Measurements from ENCODE around the gene AATF.

Gene AATF

DNA sequence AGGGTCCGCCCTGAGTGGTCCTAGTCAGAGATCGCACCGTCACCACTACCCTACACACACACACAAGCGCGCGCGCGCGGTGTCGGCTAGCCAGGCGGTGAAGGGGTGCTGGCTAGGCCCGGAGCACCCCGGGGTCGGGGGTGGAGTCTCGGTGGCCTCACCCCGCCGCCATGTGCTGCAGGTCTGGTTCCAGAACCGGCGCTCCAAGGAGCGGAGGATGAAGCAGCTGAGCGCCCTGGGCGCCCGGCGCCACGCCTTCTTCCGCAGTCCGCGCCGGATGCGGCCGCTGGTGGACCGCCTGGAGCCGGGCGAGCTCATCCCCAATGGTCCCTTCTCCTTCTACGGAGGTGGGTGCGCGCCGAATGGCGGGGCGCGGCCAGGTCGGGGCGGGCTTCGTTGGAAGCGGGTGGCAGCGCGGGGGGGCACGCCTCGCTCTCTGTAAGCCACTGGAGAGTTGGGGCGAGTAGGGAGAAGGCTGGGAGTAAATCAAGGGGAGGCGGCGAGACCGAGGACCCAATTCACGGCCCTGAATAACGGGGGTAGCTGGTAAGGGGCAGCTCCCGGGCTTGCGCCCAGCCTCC, 6.6 kb upstream of the AATF start:
- no peak for DNase-seq

GRCh38 chr17:36942631-36943125, 6.1 kb upstream of the AATF start:
- DNase-seq = no peak

- no peak for DNase-seq
Observed at GRCh38 chr17:36943250-36944191, 5.2 kb upstream of the AATF start.

DNA sequence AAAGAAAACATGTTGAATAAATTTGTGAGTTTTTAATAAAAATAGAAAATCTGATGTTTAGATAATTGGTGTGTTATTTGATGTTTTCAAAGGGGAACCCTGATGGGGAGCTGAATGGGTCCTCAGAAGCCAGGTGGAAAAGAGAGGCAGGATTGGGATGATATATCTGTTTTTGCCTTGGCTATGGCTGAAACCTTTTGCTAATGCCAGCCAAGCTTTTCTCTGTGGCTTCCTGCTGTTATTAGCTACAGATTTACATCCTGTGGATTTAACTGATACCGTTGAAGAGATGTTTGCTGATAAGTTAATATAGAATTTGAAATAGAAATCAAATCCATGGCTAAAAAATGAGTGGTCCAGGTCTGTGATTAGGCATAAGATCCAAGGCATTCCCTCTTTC, 4.2 kb upstream of the AATF start:
- DNase-seq = no peak

DNA sequence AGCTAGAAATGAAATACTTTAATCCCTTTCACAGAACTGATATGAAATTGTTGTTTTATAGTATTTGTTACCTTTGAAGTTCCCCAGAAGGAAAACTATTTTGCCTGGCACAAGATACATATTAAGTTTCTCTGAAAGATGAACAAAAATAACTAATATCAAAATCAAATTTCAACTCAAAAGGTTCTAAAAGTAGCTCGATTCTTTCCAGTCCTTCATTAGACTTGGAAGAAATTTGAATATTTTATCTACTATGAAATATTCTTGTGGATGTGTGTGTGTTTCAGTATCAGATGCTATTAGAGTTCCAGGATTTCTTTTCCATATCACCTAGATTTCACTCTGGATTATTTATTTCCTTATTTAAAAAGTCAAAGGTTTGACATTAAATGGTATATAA, 3.6 kb upstream of the AATF start:
- no peak for DNase-seq

DNA sequence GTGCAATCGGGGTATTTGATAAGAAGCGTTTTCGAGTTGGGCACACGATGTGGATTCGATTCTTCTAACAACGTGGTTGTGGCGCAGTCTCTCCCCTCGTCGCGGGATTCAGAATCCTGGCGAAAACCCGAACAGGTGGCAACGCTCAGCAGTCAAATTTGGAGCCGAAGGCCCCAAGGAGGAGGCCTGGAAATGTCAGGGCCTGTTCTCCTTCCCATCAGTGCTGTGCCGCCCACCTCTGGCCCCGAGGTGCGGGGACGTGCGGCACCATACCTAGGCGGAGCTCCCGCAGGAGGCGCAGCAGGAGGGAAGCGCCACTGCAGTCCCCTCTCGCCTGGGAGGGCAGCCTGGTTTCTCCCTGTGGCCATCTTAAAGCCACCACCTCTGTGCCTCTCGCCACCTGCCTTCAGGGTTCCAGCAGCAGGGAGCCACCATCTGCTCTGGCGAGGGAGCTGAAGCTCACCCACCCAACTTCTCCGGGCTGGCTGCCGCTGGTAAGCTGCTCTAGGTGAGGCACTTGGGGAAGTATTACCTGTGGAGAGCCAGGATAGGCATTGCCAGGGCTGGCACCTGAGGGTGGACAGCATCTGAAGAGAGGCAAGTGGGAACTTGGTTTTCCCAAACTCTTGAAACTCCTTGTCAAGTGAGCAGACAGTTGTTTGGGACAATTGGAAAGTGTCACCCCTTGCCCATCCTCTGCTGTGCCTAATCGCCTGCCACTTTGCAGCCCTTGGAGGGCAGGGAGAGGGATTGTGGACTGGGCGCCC, 2.6 kb upstream of the AATF start:
- DNase-seq = no peak

DNA sequence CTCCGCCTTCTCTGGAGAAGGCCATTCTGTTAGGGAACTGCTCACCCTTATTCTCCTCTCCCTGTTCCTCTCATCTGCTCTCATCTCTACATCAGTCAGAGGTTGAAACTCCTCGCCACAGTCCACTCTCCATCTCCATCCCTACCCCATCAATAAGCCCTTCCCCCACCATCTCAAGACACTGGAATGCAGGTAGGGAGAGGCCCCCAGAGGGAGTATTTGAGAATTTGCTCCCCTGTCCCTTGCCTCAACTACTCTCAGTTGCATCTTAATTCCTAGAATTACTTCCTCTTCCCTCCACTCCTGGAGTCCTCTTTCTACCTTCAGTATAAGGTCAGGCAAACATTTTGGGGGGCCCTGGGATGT, 2.0 kb upstream of the AATF start:
- no peak for DNase-seq

DNA sequence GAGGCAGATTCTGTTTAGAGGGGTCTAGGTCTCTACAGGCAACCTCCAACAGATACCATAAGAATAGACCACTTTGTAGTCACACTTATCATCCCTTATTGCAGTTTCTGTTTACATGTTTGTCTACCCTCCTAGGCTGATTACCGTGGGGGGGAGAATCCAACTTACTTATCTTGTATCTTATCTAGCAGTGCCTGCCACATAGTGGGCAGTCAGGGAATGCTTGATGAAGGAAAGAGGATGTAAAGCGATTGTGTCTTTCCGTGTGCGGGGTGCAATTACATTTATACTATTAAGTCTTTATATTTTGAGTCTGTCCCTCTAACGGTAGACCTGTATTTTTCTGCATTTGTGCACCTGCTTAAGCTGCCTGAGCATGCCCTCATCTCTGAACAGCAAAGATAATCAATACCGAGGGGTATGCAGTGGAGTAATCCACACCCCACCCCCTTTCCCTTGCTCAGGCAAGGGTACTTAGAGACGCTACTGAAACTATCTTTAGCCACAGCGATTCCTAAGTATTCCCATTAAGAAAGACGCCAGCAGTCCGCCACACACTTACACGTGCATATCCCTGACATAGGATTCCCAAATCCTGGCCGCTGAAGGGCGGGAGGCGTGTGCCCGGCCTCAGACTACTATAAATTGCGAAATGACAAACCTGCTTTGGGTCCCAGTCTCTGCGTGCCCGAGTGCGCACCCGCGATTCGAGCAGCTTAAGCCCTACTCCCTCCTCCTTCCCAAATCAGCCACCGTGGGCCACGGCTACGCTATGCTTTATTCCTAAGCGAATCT, 635 bp upstream of the AATF start:
- no peak for DNase-seq

GRCh38 chr17:36949461-36949927, 740 bp downstream of the AATF start:
- DNase-seq = no peak

DNA sequence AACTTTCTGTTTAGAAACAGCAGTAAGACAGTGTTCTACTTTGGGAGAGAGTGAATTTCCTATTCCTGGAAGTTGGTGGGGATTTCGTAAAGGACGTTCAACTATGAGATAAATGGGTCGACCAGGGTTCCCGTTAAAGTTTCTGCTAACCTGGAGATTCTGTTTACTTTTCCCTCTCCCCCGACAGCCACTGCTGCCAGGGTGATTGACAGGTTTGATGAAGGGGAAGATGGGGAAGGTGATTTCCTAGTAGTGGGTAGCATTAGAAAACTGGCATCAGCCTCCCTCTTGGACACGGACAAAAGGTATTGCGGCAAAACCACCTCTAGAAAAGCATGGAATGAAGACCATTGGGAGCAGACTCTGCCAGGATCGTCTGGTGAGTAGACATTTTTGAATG, 1.3 kb downstream of the AATF start:
- no peak for DNase-seq

DNA sequence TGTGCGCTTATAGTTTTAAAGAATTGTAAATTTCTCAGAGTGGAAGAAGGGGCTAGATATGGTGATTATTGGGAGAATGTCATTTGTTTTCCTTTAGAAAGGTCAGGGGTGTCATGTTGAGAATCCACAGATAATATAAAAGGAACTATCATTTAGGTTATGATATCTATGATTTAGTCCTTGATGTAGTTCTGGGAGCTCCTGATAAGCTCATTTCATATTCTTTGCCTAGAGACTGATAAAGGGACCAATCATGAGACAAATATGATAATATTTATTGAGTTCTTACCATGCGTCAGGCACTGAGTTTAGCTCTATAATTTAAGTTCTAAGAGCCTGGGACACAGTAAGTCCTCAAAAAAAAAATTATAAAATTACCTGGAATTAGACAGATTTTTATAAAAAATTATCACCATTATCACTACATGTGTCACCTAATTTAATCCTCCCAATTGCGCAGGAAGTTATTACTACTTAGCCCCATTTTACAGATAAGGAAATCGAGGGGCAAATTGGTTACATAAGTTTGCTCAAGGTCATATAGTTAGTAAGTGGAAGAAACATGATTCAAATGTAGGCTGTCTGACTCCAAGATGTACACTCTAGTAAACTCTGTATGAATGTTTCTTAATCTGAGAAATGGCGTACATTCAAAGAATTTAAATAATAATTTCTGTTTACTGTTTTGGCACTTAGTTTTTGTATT, 2.5 kb downstream of the AATF start:
- DNase-seq = no peak

DNA sequence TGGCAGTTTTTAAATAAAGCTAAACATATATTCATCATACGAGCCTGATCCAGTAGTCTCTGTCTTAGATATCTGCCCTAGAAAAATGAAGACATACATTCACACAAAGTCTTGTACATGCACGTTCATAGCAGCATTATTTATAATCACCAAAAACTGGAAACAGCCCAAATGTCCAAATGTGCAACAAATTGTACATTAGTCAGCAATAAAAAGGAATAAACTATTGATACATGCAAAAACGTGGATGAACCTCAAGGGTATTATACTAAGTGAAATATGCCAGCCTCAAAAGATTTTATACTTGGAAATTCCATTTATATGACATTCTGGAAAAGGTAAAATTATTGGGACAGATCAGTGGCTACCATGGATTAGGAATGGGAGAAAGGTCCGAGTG, 22.8 kb downstream of the AATF start:
- no peak for DNase-seq

GRCh38 chr17:36972186-36972700, 23.5 kb downstream of the AATF start:
- no peak for DNase-seq

DNA sequence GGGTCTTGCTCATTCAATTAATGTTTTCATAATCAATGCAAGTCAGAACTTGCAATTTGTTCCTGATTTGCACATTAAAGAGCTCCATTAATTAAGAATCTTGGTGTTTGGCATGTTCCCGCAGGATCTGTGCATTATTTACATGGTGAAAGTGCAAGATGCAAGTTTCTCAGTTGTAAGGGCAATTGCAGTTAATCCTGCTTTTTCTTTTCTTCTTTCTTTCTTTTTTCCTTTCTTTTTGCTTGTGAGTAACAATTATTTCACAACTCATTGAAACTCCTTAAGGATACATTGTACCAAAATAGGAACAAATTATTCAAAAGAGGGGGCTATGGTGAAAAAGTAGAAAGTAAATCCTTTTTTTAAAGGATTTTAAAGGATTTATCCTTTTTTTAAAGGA, 24.2 kb downstream of the AATF start:
- no peak for DNase-seq

DNA sequence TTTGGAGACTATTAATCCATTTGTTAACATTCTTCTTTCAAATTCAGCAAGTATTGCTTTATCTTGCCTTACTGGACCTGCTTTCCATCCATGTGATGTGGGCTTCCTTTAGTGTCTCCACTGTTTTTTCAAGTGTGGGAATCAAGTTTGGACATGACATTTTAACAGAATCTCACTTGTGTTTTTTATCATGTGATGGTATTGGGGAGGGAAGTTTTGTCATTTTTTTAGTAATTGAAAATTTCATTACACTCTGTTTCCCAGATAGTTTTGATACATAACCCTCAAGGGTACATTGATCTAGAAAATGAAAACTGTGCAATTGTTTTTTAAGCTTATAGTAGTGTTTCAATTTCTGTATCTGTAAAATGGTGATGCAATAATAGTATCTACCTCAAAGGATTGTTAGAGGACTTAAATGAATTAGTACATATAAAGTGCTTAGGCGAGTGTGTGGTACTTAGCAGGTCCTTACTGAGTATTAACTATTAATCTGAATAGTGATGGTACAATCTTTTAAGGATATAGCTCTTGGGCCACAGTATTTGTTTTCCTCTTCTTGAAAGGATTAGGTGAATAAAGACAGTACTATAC, 27.3 kb downstream of the AATF start:
- DNase-seq = no peak

DNA sequence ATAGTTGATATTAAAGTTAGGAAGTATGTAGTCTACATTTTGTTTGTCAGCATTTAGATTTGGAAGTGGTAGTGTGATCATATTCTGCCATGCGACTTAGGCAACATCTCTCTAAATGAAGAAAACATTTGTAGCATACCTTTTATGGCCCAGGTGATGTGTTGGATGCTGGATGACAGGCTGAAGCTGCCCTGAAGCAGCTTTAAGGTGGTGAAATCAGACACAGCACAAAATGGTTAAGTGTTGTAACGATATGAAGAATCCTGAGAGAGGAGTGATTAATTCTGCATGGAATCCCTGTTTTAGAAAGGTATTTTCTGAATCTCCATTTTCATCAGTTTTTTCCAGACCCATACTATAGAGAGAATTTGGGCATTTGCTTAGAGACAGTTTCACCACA, 28.3 kb downstream of the AATF start:
- DNase-seq = no peak

DNA sequence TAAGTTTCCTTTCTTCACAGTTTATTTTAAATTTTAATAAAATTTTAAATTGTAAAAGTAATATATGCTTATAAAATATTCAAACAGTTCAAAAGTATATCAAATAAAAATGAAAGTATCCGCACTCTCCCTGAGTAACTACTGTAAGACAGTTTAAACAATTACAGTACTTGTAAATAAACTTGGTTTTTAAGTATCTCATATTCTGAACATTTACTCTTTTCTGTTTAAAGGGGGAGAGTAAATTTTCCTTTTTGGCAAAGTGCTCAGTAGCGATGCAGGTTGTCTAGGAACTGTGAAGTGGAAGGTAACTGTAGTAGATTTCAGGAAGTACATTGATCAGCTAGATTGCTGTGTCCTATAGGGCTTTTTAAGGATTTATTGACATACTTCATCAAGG, 28.8 kb downstream of the AATF start:
- DNase-seq = no peak

GRCh38 chr17:36978810-36979564, 30.2 kb downstream of the AATF start:
- DNase-seq = no peak

- no peak for DNase-seq
Observed at GRCh38 chr17:36979565-36979941, 30.8 kb downstream of the AATF start.

GRCh38 chr17:36980280-36980761, 31.6 kb downstream of the AATF start:
- DNase-seq = no peak

DNA sequence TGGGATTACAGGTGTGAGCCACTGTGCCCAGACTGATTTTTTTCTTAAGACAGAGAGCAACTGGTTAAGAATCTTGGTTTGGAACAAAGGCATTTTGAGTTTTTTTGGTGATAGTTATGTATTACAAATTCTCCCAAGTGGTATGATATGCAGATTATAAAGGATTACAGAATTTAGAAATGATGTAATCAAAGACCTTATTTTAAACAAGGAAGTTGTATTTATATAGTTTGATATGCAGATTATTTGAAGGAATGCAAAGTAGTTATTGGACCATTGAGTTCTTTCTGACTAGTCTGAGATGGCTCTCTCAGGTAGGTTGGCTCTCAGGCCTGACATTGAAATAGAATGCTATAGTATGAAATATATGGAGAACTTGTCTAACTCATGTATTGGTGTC, 34.9 kb downstream of the AATF start:
- no peak for DNase-seq

Measured in activated CD4-positive, alpha-beta T cell treated with anti-CD3 and anti-CD28 coated beads, Interleukin-2, amount 50 U/mL, for 1 hour (primary cell).